Stomach (tissue), 9 donors: ENCODE measurements around the gene NMNAT2. TPM values are rescaled to one million over a fixed set of nuclear protein-coding genes. Genes with fewer than 3 reads are reported as not detected.
A peak's percentile ranks its signal among the peaks of the same experiment; 100 is the strongest.

Experiments
- DNase-seq, 2 donors: peaks; one replicate each; pipeline versions ENCODE4 v3.0.0 to v3.0.0-alpha.2; 2013 to 2019
- H3K27ac ChIP-seq, 5 donors: fragments of 200-600 bp in 4 of 5; sonication (generic) in 4 of 5; one replicate each; pipeline ENCODE4 v1.5.1; 2013 to 2019; ENCODE audit warnings: mild to moderate bottlenecking in 1 of 5, moderate library complexity in 1 of 5
- H3K27me3 ChIP-seq, 3 donors: fragments of 200-600 bp; sonication (generic); one replicate each; pipeline ENCODE4 v1.5.1; 2017 to 2019; ENCODE audit warnings: mixed run types in 1 of 3
- H3K36me3 ChIP-seq, 4 donors: fragments of 200-600 bp; sonication (generic); 1 replicate in 3 of 4; 2 replicates in 1 of 4; pipeline ENCODE4 v1.5.1; 2016 to 2019
- H3K4me1 ChIP-seq, 4 donors: fragments of 200-600 bp; sonication (generic); one replicate each; pipeline ENCODE4 v1.5.1; 2016 to 2019
- H3K4me3 ChIP-seq, 4 donors: fragments of 200-600 bp; sonication (generic) in 3 of 4; one replicate each; pipeline ENCODE4 v1.5.1; 2016 to 2019; ENCODE audit warnings: mild to moderate bottlenecking in 1 of 4
- H3K9me3 ChIP-seq, 4 donors: fragments of 200-600 bp; sonication (generic); one replicate each; pipeline ENCODE4 v1.5.1; 2016 to 2019
- EP300 ChIP-seq: sonication (generic); formaldehyde crosslinking; IDR thresholded peaks from one replicate; pipeline ENCODE4 v1.6.1; 2017; ENCODE audit warnings: antibody characterized with exemption
- POLR2A ChIP-seq, 4 donors: fragments of 450-650 bp; IDR thresholded peaks; one replicate each; pipeline ENCODE4 v1.6.1; 2016; ENCODE audit warnings: antibody characterized with exemption in 4 of 4, control low read depth in 2 of 4, mild to moderate bottlenecking in 1 of 4, moderate library complexity in 1 of 4
- POLR2AphosphoS5 ChIP-seq, 3 donors: sonication (generic); formaldehyde crosslinking; IDR thresholded peaks; one replicate each; pipeline ENCODE4 v1.6.1; 2016; ENCODE audit warnings: antibody characterized with exemption in 3 of 3
- WGBS, 5 donors: extraction: QIAGEN DNeasy Blood & Tissue Kit in 3 of 5; methylation state at CpG; one replicate each; pipeline versions ENCODE4 v1.1.5 to v1.1.7; 2013 to 2018; 5-methylcytosine and 5-hydroxymethylcytosine counted together
- intact Hi-C: fragments of 100-400 bp; cut with DNase I; formaldehyde crosslinking; loops from one replicate; pipeline ENCODE4 v1.15.1; 2023; ENCODE audit warnings: low total_unique reads
- polyA plus RNA-seq, 3 donors: library from polyadenylated mRNA; stranded (reverse); fragments of 200-250 nt; gene quantifications; one replicate each; pipeline ENCODE4 v1.2.3, GENCODE V29; 2013
- total RNA-seq, 5 donors: library from RNA; depleted of rRNA; stranded (reverse); fragments of >200 nt; gene quantifications; one replicate each; pipeline versions ENCODE4 v1.1.0 to v1.2.3, GENCODE V29; 2014 to 2016
- TF ChIP-seq, protein P1 (sequence below), 7 experiments: fragments of 450-650 bp in 4 of 7; fragments of 200-600 bp in 3 of 7; sonication (generic) in 3 of 7; IDR thresholded peaks; one replicate each; pipeline ENCODE4 v1.5.1; 2016 to 2019; ENCODE audit warnings: antibody characterized with exemption in 7 of 7, control low read depth in 2 of 7, mild to moderate bottlenecking in 1 of 7
- donor health status: healthy with polysubstance abuse.
- donor health status: Bipolar disorder and iron deficiency.
- donor health status: healthy.

NMNAT2 gene
- total and polyA plus RNA-seq, 8 donors = 0.06 to 1.3 (median 0.51) TPM; not detected in 2

DNA sequence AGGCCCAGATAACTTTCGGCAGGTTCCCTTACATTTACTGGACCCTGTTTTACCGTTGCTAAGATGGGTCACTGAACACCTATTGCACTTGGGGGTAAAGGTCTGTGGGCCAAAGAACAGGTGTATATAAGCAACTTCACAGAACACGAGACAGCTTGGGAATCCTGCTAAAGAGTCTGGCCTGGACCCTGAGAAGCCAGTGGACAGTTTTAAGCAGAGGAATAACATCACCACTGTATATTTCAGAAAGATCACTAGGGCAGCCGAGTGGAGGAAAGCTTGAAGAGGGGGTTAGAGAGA is 177.7 kb downstream of the NMNAT2 start:
- Histone ChIP-seq H3K36me3 (peaks cover 0 to 17% (median 8%) of the 10 kb centered on the region in 4 donors), H3K4me1 (peaks cover 1 to 4% (median 2%) of the 10 kb centered on the region in 4 donors), H3K27me3 (no peaks in the 10 kb centered on the region), H3K4me3 (no peak overlapping the region), H3K27ac (peak overlapping the region in 4 of 5 donors; percentile 55 to 70 (median 62)), H3K9me3 (no peaks in the 10 kb centered on the region)
- TF ChIP-seq EP300 = no peak
- TF ChIP-seq POLR2AphosphoS5 (IDR thresholded peaks at IDR 0.05) = no peak
- TF ChIP-seq, protein P1, sequence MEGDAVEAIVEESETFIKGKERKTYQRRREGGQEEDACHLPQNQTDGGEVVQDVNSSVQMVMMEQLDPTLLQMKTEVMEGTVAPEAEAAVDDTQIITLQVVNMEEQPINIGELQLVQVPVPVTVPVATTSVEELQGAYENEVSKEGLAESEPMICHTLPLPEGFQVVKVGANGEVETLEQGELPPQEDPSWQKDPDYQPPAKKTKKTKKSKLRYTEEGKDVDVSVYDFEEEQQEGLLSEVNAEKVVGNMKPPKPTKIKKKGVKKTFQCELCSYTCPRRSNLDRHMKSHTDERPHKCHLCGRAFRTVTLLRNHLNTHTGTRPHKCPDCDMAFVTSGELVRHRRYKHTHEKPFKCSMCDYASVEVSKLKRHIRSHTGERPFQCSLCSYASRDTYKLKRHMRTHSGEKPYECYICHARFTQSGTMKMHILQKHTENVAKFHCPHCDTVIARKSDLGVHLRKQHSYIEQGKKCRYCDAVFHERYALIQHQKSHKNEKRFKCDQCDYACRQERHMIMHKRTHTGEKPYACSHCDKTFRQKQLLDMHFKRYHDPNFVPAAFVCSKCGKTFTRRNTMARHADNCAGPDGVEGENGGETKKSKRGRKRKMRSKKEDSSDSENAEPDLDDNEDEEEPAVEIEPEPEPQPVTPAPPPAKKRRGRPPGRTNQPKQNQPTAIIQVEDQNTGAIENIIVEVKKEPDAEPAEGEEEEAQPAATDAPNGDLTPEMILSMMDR (IDR thresholded peaks at IDR 0.05) = no peak
- TF ChIP-seq POLR2A (IDR thresholded peaks at IDR 0.05) = no peak
- no peak for DNase-seq
- intact Hi-C loops = no loop called here
- WGBS, 5 donors = 72 to 95% (median 78%) methylated on average over 4 of the region's 4 CpGs

DNA sequence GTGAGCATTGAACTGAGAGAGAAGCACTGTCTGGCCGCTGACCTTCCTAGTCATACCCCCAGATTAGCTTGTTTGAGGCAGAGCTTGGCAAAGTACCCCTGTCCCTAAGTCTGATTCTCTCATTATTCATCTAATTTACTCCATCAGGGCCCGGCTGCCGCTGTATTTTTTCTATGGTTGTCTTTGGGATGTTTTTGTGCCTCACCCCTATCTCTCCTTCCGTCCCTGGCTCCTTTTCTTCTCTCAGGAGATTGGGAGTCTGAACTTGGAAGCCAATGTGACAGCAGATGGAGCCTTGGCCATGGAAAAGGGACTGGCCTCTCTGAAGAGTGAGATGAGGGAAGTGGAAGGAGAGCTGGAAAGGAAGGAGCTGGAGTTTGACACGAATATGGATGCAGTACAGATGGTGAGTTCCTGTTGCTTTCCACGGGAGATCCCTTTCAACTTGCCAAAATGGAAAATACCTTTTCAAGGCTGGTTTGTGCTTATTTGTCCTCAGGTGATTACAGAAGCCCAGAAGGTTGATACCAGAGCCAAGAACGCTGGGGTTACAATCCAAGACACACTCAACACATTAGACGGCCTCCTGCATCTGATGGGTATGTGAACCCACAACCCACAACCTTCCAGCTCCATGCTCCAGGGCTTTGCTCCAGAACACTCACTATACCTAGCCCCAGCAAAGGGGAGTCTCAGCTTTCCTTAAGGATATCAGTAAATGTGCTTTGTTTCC is 178.2 kb downstream of the NMNAT2 start:
- Histone ChIP-seq H3K4me1 (peaks cover 4 to 9% (median 7%) of the 10 kb centered on the region in 4 donors), H3K27ac (peak overlapping the region in 4 of 5 donors; percentile 13 to 70 (median 61)), H3K4me3 (no peak overlapping the region), H3K9me3 (no peaks in the 10 kb centered on the region), H3K27me3 (no peaks in the 10 kb centered on the region), H3K36me3 (peaks cover 0 to 17% (median 8%) of the 10 kb centered on the region in 4 donors)
- TF ChIP-seq EP300 (no peak), POLR2AphosphoS5 (IDR thresholded peaks at IDR 0.05) (peak in 1 of 3 donors; percentile 19)
- WGBS, 5 donors = 64 to 77% (median 74%) methylated on average over 8 of the region's 8 CpGs
- intact Hi-C loops = no loop called here
- no peak for DNase-seq

DNA sequence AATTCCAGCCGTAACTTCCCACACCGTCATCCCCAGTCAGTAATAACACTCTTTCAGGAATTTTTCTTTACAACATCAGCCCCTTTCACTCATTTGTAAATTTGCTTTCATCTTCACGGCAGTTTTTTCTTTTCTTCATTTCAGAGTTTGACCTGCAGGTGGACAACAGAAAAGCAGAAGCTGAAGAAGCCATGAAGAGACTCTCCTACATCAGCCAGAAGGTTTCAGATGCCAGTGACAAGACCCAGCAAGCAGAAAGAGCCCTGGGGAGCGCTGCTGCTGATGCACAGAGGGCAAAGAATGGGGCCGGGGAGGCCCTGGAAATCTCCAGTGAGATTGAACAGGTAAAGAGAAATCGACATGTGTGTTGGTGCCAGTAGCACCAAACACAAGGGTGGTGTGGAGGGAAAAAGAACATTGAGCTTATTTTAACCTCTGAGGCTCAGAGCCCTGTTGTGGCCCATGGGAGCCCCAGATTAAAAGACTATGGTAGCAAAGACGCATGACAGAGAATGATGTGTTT is 178.9 kb downstream of the NMNAT2 start:
- DNase-seq = no peak
- TF ChIP-seq POLR2AphosphoS5 (IDR thresholded peaks at IDR 0.05) = no peak
- TF ChIP-seq, protein P1 (IDR thresholded peaks at IDR 0.05) = no peak
- TF ChIP-seq POLR2A (IDR thresholded peaks at IDR 0.05) = no peak
- TF ChIP-seq EP300 = no peak
- Histone ChIP-seq H3K27ac (peak overlapping the region in 3 of 5 donors; percentile 7 to 70 (median 67)), H3K36me3 (peaks cover 0 to 17% (median 8%) of the 10 kb centered on the region in 4 donors), H3K4me3 (no peak overlapping the region), H3K4me1 (peaks cover 10 to 14% (median 13%) of the 10 kb centered on the region in 4 donors), H3K9me3 (no peaks in the 10 kb centered on the region), H3K27me3 (no peaks in the 10 kb centered on the region)
- intact Hi-C loops = no loop called here
- WGBS, 5 donors = 85 to 91% (median 88%) methylated on average over 7 of the region's 7 CpGs

DNA sequence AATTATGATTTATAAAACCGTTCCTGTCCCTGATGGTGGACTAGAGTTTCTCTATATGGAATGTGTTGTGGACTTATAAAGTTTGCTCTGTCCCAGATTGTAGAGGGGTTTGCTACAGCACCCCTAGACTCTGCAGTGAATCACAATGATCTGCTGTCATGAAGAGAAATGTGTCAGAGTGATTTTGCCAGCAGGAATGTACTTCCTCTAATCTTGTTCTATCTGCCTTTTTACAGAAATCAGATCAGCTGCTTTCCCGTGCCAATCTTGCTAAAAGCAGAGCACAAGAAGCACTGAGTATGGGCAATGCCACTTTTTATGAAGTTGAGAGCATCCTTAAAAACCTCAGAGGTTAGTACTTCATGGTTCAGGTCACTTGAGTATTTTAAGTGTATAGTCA is 180.1 kb downstream of the NMNAT2 start:
- intact Hi-C loops = no loop called here
- H3K27me3 ChIP-seq = no peaks in the 10 kb centered on the region
- 72 to 87% (median 82%) methylated on average over 2 of the region's 2 CpGs for WGBS, 5 donors
- H3K4me1 ChIP-seq = peaks cover 16 to 19% (median 17%) of the 10 kb centered on the region in 4 donors
- H3K36me3 ChIP-seq = peaks cover 0 to 17% (median 8%) of the 10 kb centered on the region in 4 donors
- no peak for DNase-seq
- TF ChIP-seq EP300 = no peak
- TF ChIP-seq POLR2A (IDR thresholded peaks at IDR 0.05) = no peak
- TF ChIP-seq, protein P1 (IDR thresholded peaks at IDR 0.05) = no peak
- no peak for TF ChIP-seq POLR2AphosphoS5 (IDR thresholded peaks at IDR 0.05)
- no peak overlapping the region for H3K27ac ChIP-seq
- no peaks in the 10 kb centered on the region for H3K9me3 ChIP-seq
- no peak overlapping the region for H3K4me3 ChIP-seq

DNA sequence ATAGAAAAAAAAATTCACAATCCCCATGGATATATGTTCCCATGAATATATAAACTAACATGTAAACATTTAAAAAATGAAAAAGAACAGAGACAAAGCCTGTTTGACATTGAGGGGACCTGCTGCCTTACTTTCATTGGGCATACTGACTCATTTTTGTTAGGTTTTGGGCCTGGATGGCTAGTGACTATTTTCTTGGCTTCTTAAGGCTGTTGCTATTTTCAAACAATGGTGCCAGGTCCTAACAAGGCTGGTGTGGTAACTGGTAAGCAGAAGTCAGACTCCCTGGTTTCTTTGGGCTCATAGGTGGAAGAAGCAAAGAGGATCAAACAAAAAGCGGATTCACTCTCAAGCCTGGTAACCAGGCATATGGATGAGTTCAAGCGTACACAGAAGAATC is 181.1 kb downstream of the NMNAT2 start:
- Histone ChIP-seq H3K4me1 (peaks cover 16 to 23% (median 18%) of the 10 kb centered on the region in 4 donors), H3K27me3 (no peaks in the 10 kb centered on the region), H3K9me3 (no peaks in the 10 kb centered on the region), H3K27ac (no peak overlapping the region), H3K4me3 (no peak overlapping the region), H3K36me3 (peaks cover 0 to 17% (median 8%) of the 10 kb centered on the region in 4 donors)
- 94 to 99% (median 96%) methylated on average over 2 of the region's 2 CpGs for WGBS, 5 donors
- TF ChIP-seq, protein P1 (IDR thresholded peaks at IDR 0.05) = no peak
- no peak for DNase-seq
- intact Hi-C loops = no loop called here
